ENCODE data around the gene ARAF. TPM values are rescaled to one million over a fixed set of nuclear protein-coding genes. Genes with fewer than 3 reads are reported as not detected.

Gene ARAF
- total and polyA plus RNA-seq, 2 experiments from 2014 or later, result 32.0 to 78.0 TPM

- Histone ChIP-seq H3K79me2 (ENCODE audit: insufficient read depth) (no peaks in the 10 kb centered on the region), H3F3A (ENCODE audit: insufficient read depth) (no peaks in the 10 kb centered on the region), H3K9me3 (ENCODE audit: low read depth) (no peaks in the 10 kb centered on the region), H3K4me1 (ENCODE audit: insufficient read depth) (no peaks in the 10 kb centered on the region), H3K9ac (no peak overlapping the region), H3K27me3 (replicated peaks; ENCODE audit: insufficient read depth) (no peaks in the 10 kb centered on the region), H3K4me2 (ENCODE audit: unreplicated experiment) (no peak overlapping the region), H3K9me2 (ENCODE audit: insufficient read depth) (no peaks in the 10 kb centered on the region), H3K36me3 (ENCODE audit: low read depth) (no peaks in the 10 kb centered on the region), H3K4me3 (no peak overlapping the region), H3K27ac (no peak overlapping the region), H4K20me1 (ENCODE audit: insufficient read depth) (no peaks in the 10 kb centered on the region), H2AFZ (no peak overlapping the region)
- in situ Hi-C loops (cut with MboI), result loop anchor here (25.0 kb wide), 1 partner anchor 508 kb away; no protein-coding TSS in a partner anchor
- WGBS, 2 experiments (ENCODE audit: low coverage in 1 of 2, low lambda C conversion rate in 2 of 2, missing lambda C conversion rate in 2 of 2), result 71 to 90% methylated on average over 1 to 6 of the region's 8 CpGs
- no peak for DNase-seq
- TF ChIP-seq EZH2phosphoT487 (IDR thresholded peaks at IDR 0.05; ENCODE audit: insufficient read depth, low read depth), result no peak
- TF ChIP-seq EZH2 (IDR thresholded peaks at IDR 0.05; ENCODE audit: insufficient read depth, poor library complexity, severe bottlenecking), result no peak
Observed at GRCh38 chrX:47529548-47529947, 31.5 kb upstream of the ARAF start.

- Histone ChIP-seq H3K36me3 (ENCODE audit: low read depth) (no peaks in the 10 kb centered on the region), H3K9ac (no peak overlapping the region), H4K20me1 (ENCODE audit: insufficient read depth) (no peaks in the 10 kb centered on the region), H3K4me1 (ENCODE audit: insufficient read depth) (no peaks in the 10 kb centered on the region), H3K4me2 (ENCODE audit: unreplicated experiment) (no peak overlapping the region), H3K9me2 (ENCODE audit: insufficient read depth) (no peaks in the 10 kb centered on the region), H3K27ac (no peak overlapping the region), H2AFZ (no peak overlapping the region), H3K79me2 (ENCODE audit: insufficient read depth) (no peaks in the 10 kb centered on the region), H3K9me3 (ENCODE audit: low read depth) (no peaks in the 10 kb centered on the region), H3K27me3 (replicated peaks; ENCODE audit: insufficient read depth) (no peaks in the 10 kb centered on the region), H3K4me3 (no peak overlapping the region), H3F3A (ENCODE audit: insufficient read depth) (no peaks in the 10 kb centered on the region)
- TF ChIP-seq EZH2phosphoT487 (IDR thresholded peaks at IDR 0.05; ENCODE audit: insufficient read depth, low read depth) (no peak), EZH2 (IDR thresholded peaks at IDR 0.05; ENCODE audit: insufficient read depth, poor library complexity, severe bottlenecking) (no peak)
- in situ Hi-C loops (cut with MboI), result loop anchor here (25.0 kb wide), 1 partner anchor 507 kb away; no protein-coding TSS in a partner anchor
- DNase-seq, result no peak
- WGBS, 2 experiments (ENCODE audit: low coverage in 1 of 2, low lambda C conversion rate in 2 of 2, missing lambda C conversion rate in 2 of 2), result 97 to 100% methylated on average over 3 to 6 of the region's 6 CpGs
Observed at GRCh38 chrX:47530049-47530448, 31.0 kb upstream of the ARAF start.

GRCh38 chrX:47539860-47540259 lies 21.1 kb upstream of the ARAF start:
- DNase-seq, result peak; percentile 9
- H2AFZ ChIP-seq, result no peak overlapping the region
- no peak for TF ChIP-seq EZH2phosphoT487 (IDR thresholded peaks at IDR 0.05; ENCODE audit: insufficient read depth, low read depth)
- no peak for TF ChIP-seq EZH2 (IDR thresholded peaks at IDR 0.05; ENCODE audit: insufficient read depth, poor library complexity, severe bottlenecking)
- no peaks in the 10 kb centered on the region for H3K36me3 ChIP-seq (ENCODE audit: low read depth)
- H3K9ac ChIP-seq, result no peak overlapping the region
- H3K4me1 ChIP-seq (ENCODE audit: insufficient read depth), result peaks cover 5% of the 10 kb centered on the region
- no peaks in the 10 kb centered on the region for H3K9me2 ChIP-seq (ENCODE audit: insufficient read depth)
- H3K4me3 ChIP-seq, result no peak overlapping the region
- H3K9me3 ChIP-seq (ENCODE audit: low read depth), result no peaks in the 10 kb centered on the region
- no peaks in the 10 kb centered on the region for H3F3A ChIP-seq (ENCODE audit: insufficient read depth)
- H3K27ac ChIP-seq, result no peak overlapping the region
- H3K4me2 ChIP-seq (ENCODE audit: unreplicated experiment), result no peak overlapping the region
- H3K79me2 ChIP-seq (ENCODE audit: insufficient read depth), result no peaks in the 10 kb centered on the region
- H3K27me3 ChIP-seq (replicated peaks; ENCODE audit: insufficient read depth), result no peaks in the 10 kb centered on the region
- H4K20me1 ChIP-seq (ENCODE audit: insufficient read depth), result no peaks in the 10 kb centered on the region
- in situ Hi-C loops (cut with MboI), result loop anchor here (25.0 kb wide), 1 partner anchor 497 kb away; no protein-coding TSS in a partner anchor

- Histone ChIP-seq H3K27me3 (replicated peaks; ENCODE audit: insufficient read depth) (no peaks in the 10 kb centered on the region), H3K27ac (peak overlapping the region; percentile 70), H3F3A (ENCODE audit: insufficient read depth) (no peaks in the 10 kb centered on the region), H2AFZ (peak overlapping the region; percentile 88), H3K4me2 (ENCODE audit: unreplicated experiment) (peak overlapping the region; percentile 62), H3K4me1 (ENCODE audit: insufficient read depth) (peaks cover 5% of the 10 kb centered on the region), H3K79me2 (ENCODE audit: insufficient read depth) (no peaks in the 10 kb centered on the region), H4K20me1 (ENCODE audit: insufficient read depth) (no peaks in the 10 kb centered on the region), H3K9me3 (ENCODE audit: low read depth) (no peaks in the 10 kb centered on the region), H3K36me3 (ENCODE audit: low read depth) (no peaks in the 10 kb centered on the region), H3K4me3 (peak overlapping the region; percentile 37; the same call in 1 of the 2 replicates), H3K9me2 (ENCODE audit: insufficient read depth) (no peaks in the 10 kb centered on the region), H3K9ac (peak overlapping the region; percentile 68)
- DNase-seq, result peak; percentile 92
- in situ Hi-C loops (cut with MboI), result loop anchor here (25.0 kb wide), 1 partner anchor 496 kb away; no protein-coding TSS in a partner anchor
- 15% methylated on average over 15 of the region's 15 CpGs for WGBS, 2 experiments (ENCODE audit: low coverage in 1 of 2, low lambda C conversion rate in 2 of 2, missing lambda C conversion rate in 2 of 2)
- TF ChIP-seq EZH2phosphoT487 (IDR thresholded peaks at IDR 0.05; ENCODE audit: insufficient read depth, low read depth) (no peak), EZH2 (IDR thresholded peaks at IDR 0.05; ENCODE audit: insufficient read depth, poor library complexity, severe bottlenecking) (no peak)
Observed at GRCh38 chrX:47540754-47541538, 20.1 kb upstream of the ARAF start.

All from GM23248 (cell line).